MCF 10A (cell line): ENCODE data around the gene KCNG4. TPM values are rescaled to one million over a fixed set of nuclear protein-coding genes. Genes with fewer than 3 reads are reported as not detected.

Experiments used
- BruUV-seq: library from RNA; stranded (reverse); fragments of 400-500 nt; replicated peaks from 2 replicates; lab custom pipeline; 2021; lab: Mats Ljungman, UMichigan
- CTCF ChIA-PET: fragments of 300-600 bp; sonication (Branson Sonifier 250); formaldehyde crosslinking; extraction: SDS; loops from one replicate; lab custom pipeline; 2021; ENCODE audit warnings: antibody characterized with exemption, inconsistent platforms; lab: Yijun Ruan, JAX
- POLR2A ChIA-PET: fragments of 300-600, 350-650 bp; sonication (Branson Sonifier 250); formaldehyde crosslinking; extraction: SDS; loops from one replicate; lab custom pipeline; 2020; ENCODE audit warnings: antibody characterized with exemption, inconsistent platforms; lab: Yijun Ruan, JAX
- DNase-seq: peaks from one replicate; pipeline ENCODE4 v3.0.0-alpha.2; 2018; ENCODE audit not compliant: unreplicated experiment
- H3K27ac Mint-ChIP-seq: one replicate; pipeline ENCODE4 v1.8.0; 2022; ENCODE audit warnings: mild to moderate bottlenecking, low read depth, mixed read lengths; ENCODE audit not compliant: unreplicated experiment
- H3K27me3 Mint-ChIP-seq: one replicate; pipeline ENCODE4 v1.8.0; 2022; ENCODE audit warnings: mixed read lengths; ENCODE audit not compliant: insufficient read depth, unreplicated experiment
- H3K36me3 Mint-ChIP-seq: one replicate; pipeline ENCODE4 v1.8.0; 2022; ENCODE audit warnings: mild to moderate bottlenecking, moderate library complexity, mixed read lengths; ENCODE audit not compliant: insufficient read depth, unreplicated experiment
- H3K4me1 Mint-ChIP-seq: one replicate; pipeline ENCODE4 v1.8.0; 2022; ENCODE audit warnings: mixed read lengths; ENCODE audit not compliant: insufficient read depth, unreplicated experiment
- H3K4me3 Mint-ChIP-seq: one replicate; pipeline ENCODE4 v1.8.0; 2022; ENCODE audit warnings: mild to moderate bottlenecking, moderate library complexity, mixed read lengths; ENCODE audit not compliant: unreplicated experiment
- H3K9me3 Mint-ChIP-seq: one replicate; pipeline ENCODE4 v1.8.0; 2022; ENCODE audit warnings: mixed read lengths; ENCODE audit not compliant: unreplicated experiment
- CTCF ChIP-seq: fragments of 200-600 bp; IDR thresholded peaks from one replicate; pipeline ENCODE4 v1.8.0; 2022; ENCODE audit warnings: antibody characterized with exemption, mild to moderate bottlenecking; ENCODE audit not compliant: unreplicated experiment
- intact Hi-C: fragments of 100-400 bp; cut with micrococcal nuclease; formaldehyde crosslinking; loops from 2 replicates; pipeline ENCODE4 v1.14.1; 2022
- total RNA-seq: library from RNA; stranded (reverse); gene quantifications from 2 replicates; pipeline ENCODE4 v1.2.3, GENCODE V29; 2022

KCNG4 gene
- total RNA-seq, 1 experiment from 2014 or later: not detected

DNA sequence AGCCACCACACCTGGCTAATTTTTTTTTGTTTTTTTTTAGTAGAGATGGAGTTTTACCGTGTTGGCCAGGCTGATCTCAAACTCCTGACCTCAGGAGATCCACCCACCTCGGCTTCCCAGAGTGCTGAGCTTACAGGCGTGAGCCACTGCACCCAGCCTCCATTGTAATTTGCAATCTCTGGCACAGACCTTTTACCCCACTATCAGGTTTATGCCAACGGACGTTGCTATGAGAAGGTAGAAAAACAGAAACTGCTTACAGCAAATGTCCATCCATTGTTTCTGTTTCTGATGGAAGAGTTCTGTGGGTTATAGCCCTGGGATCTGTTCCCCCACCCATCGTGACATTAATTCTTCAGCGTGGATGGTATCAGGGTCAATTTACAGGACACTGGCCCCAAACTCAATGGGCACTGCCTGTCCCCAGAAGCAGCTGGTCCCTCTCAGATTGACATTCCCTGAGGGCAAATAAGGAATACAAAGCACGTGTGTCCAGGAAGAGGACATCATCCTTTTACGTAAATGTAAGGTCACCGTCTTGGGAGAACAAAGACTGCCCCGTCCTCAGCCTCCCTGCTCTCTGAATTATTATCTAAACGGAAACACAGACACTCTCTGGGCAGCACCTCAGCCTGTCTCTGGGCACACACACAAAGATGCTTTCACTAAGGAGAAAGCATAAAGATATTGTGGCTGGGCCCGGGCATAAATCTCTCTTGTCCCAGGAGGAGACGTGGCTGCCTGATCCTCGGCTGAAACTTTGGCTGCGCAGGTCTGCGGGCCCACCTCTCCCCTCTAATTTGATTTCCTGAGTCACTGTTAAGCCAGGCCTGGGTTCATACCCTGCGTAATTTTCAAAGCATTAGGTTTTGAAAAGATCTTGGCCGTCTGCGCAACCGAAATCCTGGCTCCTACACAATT, 5.2 kb downstream of the KCNG4 start:
- CTCF ChIA-PET: interaction anchor here (0.6 to 1.0 kb wide), 2 partner anchors 43 to 738 kb away, joined by 3 read pairs; no protein-coding TSS in a partner anchor
- no peak overlapping the region for H3K27ac Mint-ChIP-seq

GRCh38 chr16:84233748-84234147, 6.1 kb downstream of the KCNG4 start:
- no peak overlapping the region for H3K27ac Mint-ChIP-seq
- no peak overlapping the region for H3K4me3 Mint-ChIP-seq
- POLR2A ChIA-PET: no interaction called here
- BruUV-seq: no TSS peak
- H3K9me3 Mint-ChIP-seq: no peaks in the 10 kb centered on the region
- DNase-seq: no peak
- CTCF ChIA-PET: interaction anchor here (0.5 to 1.0 kb wide), 3 partner anchors 24 to 77 kb away, joined by 3 to 5 read pairs (median 3); no protein-coding TSS in a partner anchor
- intact Hi-C loops: no loop called here
- no peak for TF ChIP-seq CTCF
- peaks cover 63% of the 10 kb centered on the region for H3K27me3 Mint-ChIP-seq
- H3K36me3 Mint-ChIP-seq: no peaks in the 10 kb centered on the region
- H3K4me1 Mint-ChIP-seq: no peaks in the 10 kb centered on the region

More for the DNA sequence above, 5.2 kb downstream of the KCNG4 start:
- Mint-ChIP-seq H3K9me3 (no peaks in the 10 kb centered on the region), H3K4me1 (no peaks in the 10 kb centered on the region), H3K4me3 (no peak overlapping the region), H3K36me3 (no peaks in the 10 kb centered on the region), H3K27me3 (peaks cover 71% of the 10 kb centered on the region)
- POLR2A ChIA-PET: no interaction called here
- TF ChIP-seq CTCF: no peak
- intact Hi-C loops: no loop called here
- no peak for DNase-seq
- BruUV-seq: no TSS peak

- CTCF ChIA-PET: interaction anchor here (0.6 kb wide), 2 partner anchors 25 to 145 kb away, joined by 3 to 5 read pairs; no protein-coding TSS in a partner anchor
- BruUV-seq: no TSS peak
- POLR2A ChIA-PET: no interaction called here
- DNase-seq: no peak
- Mint-ChIP-seq H3K36me3 (no peaks in the 10 kb centered on the region), H3K9me3 (no peaks in the 10 kb centered on the region), H3K4me1 (no peaks in the 10 kb centered on the region), H3K27ac (no peak overlapping the region), H3K4me3 (no peak overlapping the region), H3K27me3 (peaks cover 61% of the 10 kb centered on the region)
- intact Hi-C loops: no loop called here
- TF ChIP-seq CTCF: no peak
These were observed 6.8 kb downstream of the KCNG4 start for GRCh38 chr16:84232969-84233368.

- Mint-ChIP-seq H3K27me3 (peaks cover 61% of the 10 kb centered on the region), H3K9me3 (no peaks in the 10 kb centered on the region), H3K27ac (no peak overlapping the region), H3K4me1 (no peaks in the 10 kb centered on the region), H3K4me3 (no peak overlapping the region), H3K36me3 (no peaks in the 10 kb centered on the region)
- no peak for DNase-seq
- no peak for TF ChIP-seq CTCF
- intact Hi-C loops: no loop called here
- POLR2A ChIA-PET: no interaction called here
- no TSS peak for BruUV-seq
- CTCF ChIA-PET: interaction anchor here (0.6 kb wide), 3 partner anchors 58 to 215 kb away, joined by 3 read pairs; no protein-coding TSS in a partner anchor
These were observed 7.8 kb downstream of the KCNG4 start for GRCh38 chr16:84232060-84232459.
